H1 (cell line): ENCODE results near the gene SLC1A6. TPM values are rescaled to one million over a fixed set of nuclear protein-coding genes. Genes with fewer than 3 reads are reported as not detected.

ENCODE experiments used
- CTCF ChIA-PET: fragments of 300-600 bp; sonication (Branson Sonifier 250); formaldehyde crosslinking; loops from one replicate; lab custom pipeline; 2021; ENCODE audit not compliant: partially characterized antibody; lab: Charles Lee
- POLR2A ChIA-PET: fragments of 300-600 bp; sonication (Branson Sonifier 250); formaldehyde crosslinking; loops from one replicate; lab custom pipeline; 2021; ENCODE audit warnings: inconsistent platforms; ENCODE audit not compliant: partially characterized antibody; lab: Charles Lee
- DNase-seq, 2 experiments: peaks; one replicate each; pipeline versions ENCODE4 v3.0.0 to v3.0.0-alpha.2; 2010 to 2022; ENCODE audit warnings: low spot score in 2 of 2, low read depth in 1 of 2, mixed read lengths in 1 of 2
- FAIRE-seq: peaks from 2 replicates; lab custom pipeline; 2011; peaks lifted over from hg19 to GRCh38; lab: Jason Lieb, UNC
- H2AFZ ChIP-seq: 2 replicates; pipeline ENCODE4 v1.8.1; 2012; ENCODE audit warnings: low read length, inconsistent platforms
- H2AK5ac ChIP-seq: 2 replicates; pipeline ENCODE4 v1.6.1; 2013; ENCODE audit warnings: low read depth, low read length
- H2BK120ac ChIP-seq: replicated peaks from 2 replicates; pipeline ENCODE3; 2013; ENCODE audit warnings: low read depth, low read length, inconsistent platforms
- H2BK12ac ChIP-seq: 2 replicates; pipeline ENCODE4 v1.6.1; 2013; ENCODE audit warnings: low read depth, low read length
- H2BK15ac ChIP-seq: 2 replicates; pipeline ENCODE4 v1.6.1; 2013; ENCODE audit warnings: low read length
- H2BK20ac ChIP-seq: 2 replicates; pipeline ENCODE4 v1.6.1; 2013; ENCODE audit warnings: low read length
- H2BK5ac ChIP-seq: 2 replicates; pipeline ENCODE4 v1.6.1; 2013; ENCODE audit warnings: low read depth, low read length
- H3K14ac ChIP-seq: 2 replicates; pipeline ENCODE4 v1.6.1; 2013; ENCODE audit warnings: inconsistent platforms; ENCODE audit not compliant: insufficient read length
- H3K18ac ChIP-seq: 2 replicates; pipeline ENCODE4 v1.6.1; 2013; ENCODE audit warnings: low read length; ENCODE audit errors: extremely low read depth
- H3K23ac ChIP-seq: 2 replicates; pipeline ENCODE4 v1.6.1; 2013; ENCODE audit warnings: inconsistent platforms; ENCODE audit not compliant: insufficient read length
- H3K23me2 ChIP-seq: 2 replicates; pipeline ENCODE4 v1.6.1; 2013; ENCODE audit warnings: low read depth, low read length
- H3K27ac ChIP-seq: 2 replicates; pipeline ENCODE4 v1.6.1; 2011; ENCODE audit warnings: low read depth, low read length, inconsistent platforms
- H3K27me3 ChIP-seq, 4 experiments: replicated peaks in 1 of 4; 1 replicate in 1 of 4; 2 replicates in 3 of 4; pipeline versions ENCODE4 v1.6.1 to v1.8.1; 2011 to 2013; ENCODE audit warnings: low read length in 3 of 4, mild to moderate bottlenecking in 3 of 4, inconsistent platforms in 2 of 4, mixed read lengths in 2 of 4, moderate library complexity in 1 of 4; ENCODE audit not compliant: control insufficient read depth in 3 of 4, insufficient read depth in 3 of 4; ENCODE audit errors: extremely low read depth in 1 of 4
- H3K36me3 ChIP-seq, 4 experiments: 2 replicates each; pipeline versions ENCODE4 v1.6.1 to v1.8.1; 2011 to 2013; ENCODE audit warnings: mild to moderate bottlenecking in 4 of 4, low read length in 3 of 4, moderate library complexity in 2 of 4, control low read depth in 1 of 4, inconsistent platforms in 1 of 4; ENCODE audit not compliant: insufficient read depth in 4 of 4, control insufficient read depth in 2 of 4
- H3K4ac ChIP-seq: replicated peaks from 2 replicates; pipeline ENCODE3; 2013; ENCODE audit warnings: low read length, low read depth, mixed read lengths, inconsistent platforms; ENCODE audit not compliant: insufficient read length
- H3K4me1 ChIP-seq, 4 experiments: replicated peaks in 1 of 4; 1 replicate in 1 of 4; 2 replicates in 3 of 4; pipeline versions ENCODE4 v1.6.1 to v1.8.1; 2011 to 2013; ENCODE audit warnings: low read length in 3 of 4, inconsistent platforms in 2 of 4, mixed read lengths in 1 of 4; ENCODE audit not compliant: insufficient read depth in 4 of 4, control insufficient read depth in 3 of 4
- H3K4me2 ChIP-seq, 2 experiments: 2 replicates each; pipeline versions ENCODE4 v1.6.1 to v1.8.1; 2011 to 2013; ENCODE audit warnings: low read depth in 2 of 2, low read length in 2 of 2, control low read depth in 1 of 2, inconsistent platforms in 1 of 2, mild to moderate bottlenecking in 1 of 2; ENCODE audit not compliant: insufficient read depth in 1 of 2
- H3K4me3 ChIP-seq, 4 experiments: fragments of 200-600, 300-600 bp in 1 of 4; sonication (generic), shearing (Covaris generic), sonication (Bioruptor Twin) in 1 of 4; 2 replicates each; pipeline versions ENCODE4 v1.5.1 to v1.8.1; 2011 to 2016; ENCODE audit warnings: low read length in 4 of 4, low read depth in 3 of 4, control low read depth in 2 of 4, inconsistent platforms in 2 of 4, mild to moderate bottlenecking in 2 of 4, mixed read lengths in 1 of 4, moderate library complexity in 1 of 4; ENCODE audit not compliant: insufficient read depth in 2 of 4; ENCODE audit errors: extremely low read depth in 1 of 4
- H3K56ac ChIP-seq: replicated peaks from 2 replicates; pipeline ENCODE3; 2013; ENCODE audit warnings: low read depth, mild to moderate bottlenecking, mixed read lengths, low read length, inconsistent platforms; ENCODE audit not compliant: insufficient read length
- H3K79me1 ChIP-seq: 2 replicates; pipeline ENCODE4 v1.6.1; 2013; ENCODE audit warnings: low read depth, low read length, control low read depth
- H3K79me2 ChIP-seq, 2 experiments: 2 replicates each; pipeline versions ENCODE4 v1.6.1 to v1.8.1; 2012 to 2013; ENCODE audit warnings: low read length in 2 of 2, mild to moderate bottlenecking in 2 of 2, inconsistent platforms in 1 of 2; ENCODE audit not compliant: insufficient read depth in 2 of 2, control insufficient read depth in 1 of 2
- H3K9ac ChIP-seq, 4 experiments: replicated peaks in 1 of 4; 1 replicate in 1 of 4; 2 replicates in 3 of 4; pipeline versions ENCODE4 v1.6.1 to v1.8.1; 2011 to 2013; ENCODE audit warnings: low read depth in 3 of 4, low read length in 3 of 4, control low read depth in 2 of 4, mild to moderate bottlenecking in 2 of 4, moderate library complexity in 2 of 4, inconsistent platforms in 1 of 4; ENCODE audit errors: extremely low read depth in 1 of 4
- H3K9me3 ChIP-seq, 2 experiments: 2 replicates each; pipeline versions ENCODE4 v1.6.1 to v1.8.1; 2012 to 2013; ENCODE audit warnings: mild to moderate bottlenecking in 2 of 2, moderate library complexity in 2 of 2, control low read depth in 1 of 2, inconsistent platforms in 1 of 2, low read depth in 1 of 2, low read length in 1 of 2, mixed read lengths in 1 of 2; ENCODE audit not compliant: insufficient read depth in 2 of 2
- H4K20me1 ChIP-seq, 2 experiments: replicated peaks in 1 of 2; 2 replicates each; pipeline versions ENCODE3 to v1.8.1; 2011 to 2013; ENCODE audit warnings: inconsistent platforms in 2 of 2, low read length in 2 of 2, mild to moderate bottlenecking in 1 of 2; ENCODE audit not compliant: insufficient read depth in 2 of 2, control insufficient read depth in 1 of 2
- H4K5ac ChIP-seq: 2 replicates; pipeline ENCODE4 v1.6.1; 2013; ENCODE audit warnings: low read length, low read depth, mixed read lengths, inconsistent platforms; ENCODE audit not compliant: insufficient read length
- H4K8ac ChIP-seq: 2 replicates; pipeline ENCODE4 v1.8.0; 2013; ENCODE audit warnings: mild to moderate bottlenecking, moderate library complexity, low read length, inconsistent platforms; ENCODE audit not compliant: insufficient read depth; ENCODE audit errors: extremely low read depth
- H4K91ac ChIP-seq: replicated peaks from 2 replicates; pipeline ENCODE3; 2013; ENCODE audit warnings: low read length, mixed read lengths, inconsistent platforms; ENCODE audit not compliant: insufficient read length
- ATF3 ChIP-seq: IDR thresholded peaks from 2 replicates; pipeline ENCODE4 v1.6.1; 2011; ENCODE audit warnings: low read depth, mild to moderate bottlenecking, low read length; ENCODE audit not compliant: insufficient read depth
- GABPA ChIP-seq: IDR thresholded peaks from 2 replicates; pipeline ENCODE4 v1.6.1; 2011; ENCODE audit warnings: mild to moderate bottlenecking, low read length, moderate library complexity, borderline replicate concordance; ENCODE audit not compliant: insufficient read depth
- NRF1 ChIP-seq: IDR thresholded peaks from 2 replicates; pipeline ENCODE4 v1.6.1; 2011; ENCODE audit warnings: mild to moderate bottlenecking, low read depth, low read length, improper control_type of control experiment
- POLR2AphosphoS5 ChIP-seq: IDR thresholded peaks from 2 replicates; pipeline ENCODE4 v1.6.1; 2011; ENCODE audit warnings: low read depth, low read length
- RBBP5 ChIP-seq: IDR thresholded peaks from 2 replicates; pipeline ENCODE4 v1.7.1; 2012; ENCODE audit warnings: low read depth, mild to moderate bottlenecking, inconsistent platforms, low read length, moderate library complexity, borderline replicate concordance
- SAP30 ChIP-seq: fragments of 300-600 bp; sonication (generic); IDR thresholded peaks from 2 replicates; pipeline ENCODE4 v1.7.1; 2012; ENCODE audit warnings: low read length, moderate library complexity, mild to moderate bottlenecking, inconsistent platforms; ENCODE audit not compliant: insufficient read depth, insufficient replicate concordance
- SP2 ChIP-seq: IDR thresholded peaks from 2 replicates; pipeline ENCODE4 v1.6.1; 2012; ENCODE audit warnings: mild to moderate bottlenecking, low read length, inconsistent platforms
- SP4 ChIP-seq: IDR thresholded peaks from 2 replicates; pipeline ENCODE4 v1.6.1; 2012; ENCODE audit warnings: low read length, inconsistent platforms
- SRF ChIP-seq: IDR thresholded peaks from 2 replicates; pipeline ENCODE4 v1.6.1; 2011; ENCODE audit warnings: mild to moderate bottlenecking, low read depth, low read length, moderate library complexity
- TCF12 ChIP-seq: IDR thresholded peaks from 2 replicates; pipeline ENCODE4 v1.6.1; 2011; ENCODE audit warnings: low read depth, mild to moderate bottlenecking, low read length
- WGBS, 2 experiments: shearing (Covaris generic) in 1 of 2; methylation state at CpG; one replicate each; pipeline versions ENCODE4 v1.1.6 to v1.1.7; 2013 to 2015; ENCODE audit warnings: low lambda C conversion rate in 2 of 2, mixed read lengths in 2 of 2, inconsistent platforms in 1 of 2, low coverage in 1 of 2, missing lambda C conversion rate in 1 of 2; ENCODE audit not compliant: insufficient replicate concordance in 2 of 2, insufficient coverage in 1 of 2, insufficient read length in 1 of 2; ENCODE audit errors: extremely low coverage in 1 of 2, missing lambda C conversion rate in 1 of 2; 5-methylcytosine and 5-hydroxymethylcytosine counted together
- polyA plus RNA-seq, 7 experiments: library from polyadenylated mRNA; depleted of rRNA in 3 of 7; stranded (reverse) in 5 of 7; unstranded in 2 of 7; fragments of >200 nt in 5 of 7; fragments of 200-250 nt in 2 of 7; gene quantifications; 1 replicate in 5 of 7; 2 replicates in 1 of 7; 4 replicates in 1 of 7; pipeline versions ENCODE4 v1.2.1 to v1.2.3, GENCODE V29; 2011 to 2013; ENCODE audit warnings: missing spikeins in 2 of 7, mixed read lengths in 2 of 7
- total RNA-seq: library from RNA; stranded (reverse); fragmentation: NEBNext Ultra II Directional; extraction: Animal tissue kit (Norgen Biotek cat#: 25700); gene quantifications from 2 replicates; pipeline ENCODE4 v1.2.1, GENCODE V29; 2021

The SLC1A6 gene
- total and polyA plus RNA-seq, 2 of the 8 experiments (the other 6 are each of a cell fraction or from before 2014, with no cell fraction given): 14.0 to 26.6 TPM

GRCh38 chr19:14968247-14968646 is 11.4 kb downstream of the SLC1A6 start:
- Histone ChIP-seq H3K27me3 (no peaks in the 10 kb centered on the region), H3K4me1 (no peaks in the 10 kb centered on the region), H3K14ac (no peak overlapping the region), H3K27ac (no peak overlapping the region), H3K23ac (no peak overlapping the region), H3K9ac (no peak overlapping the region), H3K79me2 (no peaks in the 10 kb centered on the region), H3K4me2 (no peak overlapping the region), H2BK120ac (no peak overlapping the region), H3K36me3 (peaks cover 0 to 5% (median 1%) of the 10 kb centered on the region in 4 experiments; a peak in 2 of 8 replicates), H3K4ac (no peak overlapping the region), H4K5ac (no peak overlapping the region), H4K8ac (no peak overlapping the region), H3K56ac (no peak overlapping the region), H3K9me3 (no peaks in the 10 kb centered on the region), H4K91ac (no peak overlapping the region), H2AK5ac (no peak overlapping the region), H2AFZ (no peak overlapping the region), H2BK12ac (no peak overlapping the region), H3K79me1 (no peaks in the 10 kb centered on the region), H4K20me1 (peaks cover 0 to 1% of the 10 kb centered on the region in 2 experiments), H2BK20ac (no peak overlapping the region), H3K4me3 (no peak overlapping the region), H2BK5ac (no peak overlapping the region), H3K23me2 (no peaks in the 10 kb centered on the region), H2BK15ac (no peak overlapping the region), H3K18ac (no peak overlapping the region)
- ChIA-PET POLR2A (interaction anchor here (1.5 to 3.2 kb wide), 2 partner anchors 9 to 10 kb away, joined by 3 to 12 read pairs; no protein-coding TSS in a partner anchor), CTCF (interaction anchor here (1.8 kb wide), 1 partner anchor 182 kb away, joined by 4 read pairs; no protein-coding TSS in a partner anchor)
- DNase-seq (no peak), FAIRE-seq (no peak)
- WGBS, 2 experiments: 93 to 100% methylated on average over 1 to 14 of the region's 14 CpGs
- no peak for TF ChIP-seq ATF3
- TF ChIP-seq RBBP5: no peak
- TF ChIP-seq TCF12: no peak
- no peak for TF ChIP-seq SRF
- TF ChIP-seq GABPA: no peak
- no peak for TF ChIP-seq SAP30
- no peak for TF ChIP-seq SP4
- TF ChIP-seq NRF1: no peak
- TF ChIP-seq POLR2AphosphoS5: no peak
- TF ChIP-seq SP2: no peak
